IMR-90 (cell line): ENCODE measurements around the gene AMBN. TPM values are rescaled to one million over a fixed set of nuclear protein-coding genes. Genes with fewer than 3 reads are reported as not detected.
A peak's percentile ranks its signal among the peaks of the same experiment; 100 is the strongest.

Experiments
- ATAC-seq: fragments of 200-7000 bp; cut with Tn5 transposase; 2 replicates; pipeline ENCODE4 v1.9.1; 2020; ENCODE audit warnings: low read depth, mild to moderate bottlenecking, moderate library complexity
- BruUV-seq: library from RNA; stranded (reverse); fragments of 400-500 nt; replicated peaks from 2 replicates; lab custom pipeline; 2021; lab: Mats Ljungman, UMichigan
- CTCF ChIA-PET: fragments of 300-600 bp; formaldehyde crosslinking; extraction: SDS; loops from one replicate; lab custom pipeline; 2021; ENCODE audit warnings: antibody characterized with exemption; lab: Yijun Ruan, JAX
- POLR2A ChIA-PET: fragments of 300-600 bp; sonication (Branson Sonifier 250); formaldehyde crosslinking; loops from one replicate; lab custom pipeline; 2022; ENCODE audit warnings: antibody characterized with exemption; ENCODE audit not compliant: unreplicated experiment; lab: Charles Lee
- DNase-seq: peaks from one replicate; pipeline ENCODE4 v3.0.0; 2013
- H2AFZ ChIP-seq: replicated peaks from 2 replicates; pipeline ENCODE3; 2013; ENCODE audit warnings: low read length, mild to moderate bottlenecking; ENCODE audit not compliant: poor library complexity
- H2AK5ac ChIP-seq: 2 replicates; pipeline ENCODE4 v1.6.1; 2013; ENCODE audit warnings: low read depth, low read length, inconsistent platforms
- H2AK9ac ChIP-seq: replicated peaks from 2 replicates; pipeline ENCODE3; 2013; ENCODE audit warnings: mild to moderate bottlenecking, low read depth, low read length, moderate library complexity; ENCODE audit not compliant: poor library complexity
- H2BK120ac ChIP-seq: 2 replicates; pipeline ENCODE4 v1.6.1; 2013; ENCODE audit warnings: low read depth, low read length, inconsistent platforms
- H2BK15ac ChIP-seq: 3 replicates; pipeline ENCODE4 v1.6.1; 2013; ENCODE audit warnings: low read depth, low read length, inconsistent platforms
- H2BK20ac ChIP-seq: 2 replicates; pipeline ENCODE4 v1.6.1; 2013; ENCODE audit warnings: low read depth, mild to moderate bottlenecking, inconsistent platforms, low read length, moderate library complexity
- H2BK5ac ChIP-seq: 2 replicates; pipeline ENCODE4 v1.6.1; 2013; ENCODE audit warnings: mild to moderate bottlenecking, low read depth, low read length, inconsistent platforms; ENCODE audit not compliant: poor library complexity, severe bottlenecking
- H3K14ac ChIP-seq: replicated peaks from 2 replicates; pipeline ENCODE4 v1.6.1; 2013; ENCODE audit warnings: low read depth, low read length, inconsistent platforms
- H3K18ac ChIP-seq: 2 replicates; pipeline ENCODE4 v1.6.1; 2013; ENCODE audit warnings: low read depth, low read length, control low read depth
- H3K23ac ChIP-seq: 2 replicates; pipeline ENCODE4 v1.6.1; 2013; ENCODE audit warnings: low read depth, low read length, inconsistent platforms
- H3K27ac ChIP-seq: 2 replicates; pipeline ENCODE4 v1.5.1; 2013; ENCODE audit warnings: mild to moderate bottlenecking, control low read depth, low read length; ENCODE audit not compliant: insufficient read depth
- H3K27me3 ChIP-seq: 2 replicates; pipeline ENCODE4 v1.6.1; 2013; ENCODE audit warnings: low read length; ENCODE audit not compliant: control insufficient read depth, insufficient read depth
- H3K36me3 ChIP-seq: 2 replicates; pipeline ENCODE4 v1.6.1; 2013; ENCODE audit warnings: low read length, mixed read lengths; ENCODE audit not compliant: control insufficient read depth, insufficient read depth
- H3K4ac ChIP-seq: 2 replicates; pipeline ENCODE4 v1.6.1; 2013; ENCODE audit warnings: low read depth, low read length, inconsistent platforms
- H3K4me1 ChIP-seq: 2 replicates; pipeline ENCODE4 v1.6.1; 2013; ENCODE audit warnings: low read length, mixed read lengths; ENCODE audit not compliant: control insufficient read depth, insufficient read depth
- H3K4me2 ChIP-seq: 2 replicates; pipeline ENCODE4 v1.6.1; 2013; ENCODE audit warnings: low read depth, mild to moderate bottlenecking, control low read depth, low read length, moderate library complexity
- H3K4me3 ChIP-seq: 2 replicates; pipeline ENCODE4 v1.5.1; 2013; ENCODE audit warnings: low read depth, mild to moderate bottlenecking, control low read depth, low read length, moderate library complexity; ENCODE audit not compliant: insufficient read depth
- H3K56ac ChIP-seq: 2 replicates; pipeline ENCODE4 v1.6.1; 2013; ENCODE audit warnings: low read length, inconsistent platforms; ENCODE audit not compliant: insufficient read depth; ENCODE audit errors: extremely low read depth
- H3K79me1 ChIP-seq, 2 experiments: 2 replicates each; pipeline ENCODE4 v1.6.1; 2013; ENCODE audit warnings: low read length in 2 of 2, inconsistent platforms in 1 of 2, low read depth in 1 of 2
- H3K9ac ChIP-seq: 2 replicates; pipeline ENCODE4 v1.6.1; 2013; ENCODE audit warnings: low read depth, low read length, control low read depth
- H3K9me1 ChIP-seq: 2 replicates; pipeline ENCODE4 v1.6.1; 2013; ENCODE audit warnings: low read length, inconsistent platforms; ENCODE audit not compliant: insufficient read depth
- H3K9me3 ChIP-seq: 2 replicates; pipeline ENCODE4 v1.6.1; 2013; ENCODE audit warnings: low read length; ENCODE audit not compliant: control insufficient read depth, insufficient read depth
- H4K20me1 ChIP-seq: 2 replicates; pipeline ENCODE4 v1.6.1; 2013; ENCODE audit warnings: low read length, inconsistent platforms; ENCODE audit not compliant: insufficient read depth
- H4K5ac ChIP-seq: 2 replicates; pipeline ENCODE4 v1.6.1; 2013; ENCODE audit warnings: mild to moderate bottlenecking, low read depth, low read length, control low read depth
- H4K8ac ChIP-seq, 2 experiments: 2 replicates each; pipeline ENCODE4 v1.6.1; 2013; ENCODE audit warnings: low read depth in 2 of 2, low read length in 2 of 2, control low read depth in 1 of 2, inconsistent platforms in 1 of 2
- H4K91ac ChIP-seq: 2 replicates; pipeline ENCODE4 v1.6.1; 2013; ENCODE audit warnings: low read depth, low read length, inconsistent platforms; ENCODE audit not compliant: insufficient read depth
- BHLHE40 ChIP-seq: fragments of 150-350 bp; IDR thresholded peaks from 2 replicates; pipeline ENCODE4 v1.6.1; 2016; ENCODE audit warnings: mild to moderate bottlenecking, low read depth, low read length
- CEBPB ChIP-seq: IDR thresholded peaks from 2 replicates; pipeline ENCODE4 v1.6.1; 2012; ENCODE audit warnings: low read depth, low read length, improper control_type of control experiment
- CTCF ChIP-seq: conservative IDR thresholded peaks from 2 replicates; pipeline ENCODE4 v1.5.1; 2012; ENCODE audit warnings: mild to moderate bottlenecking, low read depth, low read length, improper control_type of control experiment
- ELK1 ChIP-seq: fragments of 150-350 bp; IDR thresholded peaks from 2 replicates; pipeline ENCODE4 v1.6.1; 2016; ENCODE audit warnings: low read depth, mild to moderate bottlenecking, low read length, moderate library complexity, borderline replicate concordance
- FOS ChIP-seq: fragments of 150-350 bp; IDR thresholded peaks from 2 replicates; pipeline ENCODE4 v1.6.1; 2016; ENCODE audit warnings: low read depth, low read length
- MAFK ChIP-seq: IDR thresholded peaks from 2 replicates; pipeline ENCODE4 v1.6.1; 2012; ENCODE audit warnings: low read depth, low read length, improper control_type of control experiment
- RFX5 ChIP-seq: IDR thresholded peaks from 2 replicates; pipeline ENCODE4 v1.8.0; 2012; ENCODE audit warnings: low read depth, mild to moderate bottlenecking, low read length, moderate library complexity
- SMC3 ChIP-seq: fragments of 150-350 bp; IDR thresholded peaks from 2 replicates; pipeline ENCODE4 v1.6.1; 2016; ENCODE audit warnings: low read depth, mild to moderate bottlenecking, antibody characterized with exemption, low read length, moderate library complexity
- dilution Hi-C: fragments of 300-500 bp; cut with HindIII; formaldehyde crosslinking; loops from one replicate; pipeline ENCODE4 v1.14.3; 2018; ENCODE audit warnings: low sequenced_read_pairs; ENCODE audit not compliant: unreplicated experiment
- in situ Hi-C: fragments of 300-500 bp; cut with MboI; formaldehyde crosslinking; loops from 3 replicates; pipeline ENCODE4 v1.14.3; 2019; ENCODE audit warnings: low sequenced_read_pairs, inconsistent platforms, mixed read lengths
- intact Hi-C: fragments of 100-400 bp; cut with micrococcal nuclease; formaldehyde crosslinking; loops from 2 replicates; pipeline ENCODE4 v1.10.0; 2022
- polyA plus RNA-seq, 3 experiments: library from polyadenylated mRNA; depleted of rRNA; stranded (reverse); fragments of >200 nt; gene quantifications; 2 replicates each; pipeline ENCODE4 v1.2.3, GENCODE V29; 2012; ENCODE audit warnings: low replicate concordance in 1 of 3
- total RNA-seq: library from RNA; depleted of rRNA; stranded (reverse); fragments of >200 nt; gene quantifications from 2 replicates; pipeline ENCODE4 v1.2.3, GENCODE V29; 2012

Gene AMBN
- total and polyA plus RNA-seq, 2 of the 4 experiments (the other 2 are of a cell fraction): not detected

- Histone ChIP-seq H3K23ac (no peak overlapping the region), H4K8ac (no peak overlapping the region), H2BK5ac (no peak overlapping the region), H2BK120ac (no peak overlapping the region), H3K36me3 (no peaks in the 10 kb centered on the region), H3K79me1 (no peaks in the 10 kb centered on the region), H2AFZ (no peak overlapping the region), H3K9me3 (no peaks in the 10 kb centered on the region), H3K56ac (no peak overlapping the region), H4K5ac (no peak overlapping the region), H3K4ac (no peak overlapping the region), H3K14ac (no peak overlapping the region), H2AK9ac (no peak overlapping the region), H3K18ac (no peak overlapping the region), H3K4me2 (no peak overlapping the region), H3K4me1 (no peaks in the 10 kb centered on the region), H3K27ac (no peak overlapping the region), H3K9ac (no peak overlapping the region), H2BK15ac (no peak overlapping the region), H3K4me3 (no peak overlapping the region), H2BK20ac (no peak overlapping the region), H4K91ac (no peak overlapping the region), H3K27me3 (no peaks in the 10 kb centered on the region; the same call in 1 of the 2 replicates), H3K9me1 (no peaks in the 10 kb centered on the region), H2AK5ac (no peak overlapping the region), H4K20me1 (no peaks in the 10 kb centered on the region)
- peak; percentile 10 for DNase-seq
- CTCF ChIA-PET: no interaction called here
- TF ChIP-seq CTCF: peak; percentile 41
- TF ChIP-seq MAFK: no peak
- TF ChIP-seq RFX5: no peak
- no peak for TF ChIP-seq BHLHE40
- no peak for TF ChIP-seq ELK1
- TF ChIP-seq SMC3: no peak
- no peak for TF ChIP-seq FOS
- no peak for TF ChIP-seq CEBPB
- dilution Hi-C loops: no loop called here
- intact Hi-C loops: no loop called here
- peak; percentile 63; the same call in 1 of the 2 replicates for ATAC-seq
- in situ Hi-C loops: no loop called here
- POLR2A ChIA-PET: no interaction called here
- BruUV-seq: no TSS peak
Measured at GRCh38 chr4:70544279-70544868, 47.7 kb upstream of the AMBN start.
